ENCODE data around the gene SPATA9. TPM values are rescaled to one million over a fixed set of nuclear protein-coding genes. Genes with fewer than 3 reads are reported as not detected.
"Not testable (repeated sequence)": the region's sequence is repeated elsewhere in the genome, so short reads cannot be mapped to it uniquely, and the experiment has no call there.

Gene SPATA9
- total RNA-seq, 1 experiment from 2014 or later: 0.15 TPM

DNA sequence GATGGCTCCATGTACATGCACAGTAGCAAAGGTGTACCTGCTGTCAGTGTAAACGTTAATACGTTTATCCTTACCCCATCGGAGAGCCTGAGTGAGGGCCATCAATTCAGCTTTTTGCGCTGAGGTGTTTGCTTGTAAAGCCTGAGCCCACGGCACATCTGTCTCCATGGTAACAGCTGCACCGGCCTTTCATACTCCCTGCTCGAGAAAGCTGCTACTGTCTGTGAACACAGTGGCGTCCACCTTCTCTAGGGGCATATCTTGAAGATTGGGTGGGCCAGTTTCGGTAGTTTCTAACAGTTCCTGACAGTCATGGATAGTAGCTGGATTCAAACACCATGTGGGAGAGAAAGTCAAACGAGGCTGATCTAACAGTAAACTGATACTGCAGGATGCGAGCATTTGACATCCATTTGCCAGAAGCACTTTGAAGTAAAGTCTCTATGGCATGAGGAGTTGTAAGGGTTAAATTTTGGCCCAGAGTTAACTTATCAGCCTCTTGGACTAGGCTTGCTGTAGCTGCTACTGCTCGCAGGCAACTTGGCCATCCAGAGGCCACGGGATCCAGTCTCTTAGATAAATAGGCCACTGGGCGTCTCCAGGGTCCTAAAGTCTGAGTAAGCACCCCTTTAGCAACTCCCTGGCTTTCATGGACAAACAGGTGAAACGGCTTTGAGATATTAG, 27.3 kb upstream of the SPATA9 start:
- Histone ChIP-seq H3K27me3 (ENCODE audit: control insufficient read depth, insufficient read depth, low read length) (no peaks in the 10 kb centered on the region), H3K27ac (ENCODE audit: low read length) (peak overlapping the region; percentile 17; the same call in 1 of the 2 replicates), H3K4me3 (ENCODE audit: low read depth in 2 of 2, low read length in 2 of 2) (no peak overlapping the region), H3K4me1 (ENCODE audit: control insufficient read depth, insufficient read depth, low read length) (peaks cover 6% of the 10 kb centered on the region), H3K9me3 (ENCODE audit: control insufficient read depth, insufficient read depth, low read depth, low read length) (no peaks in the 10 kb centered on the region; the same call in 1 of the 2 replicates), H3K36me3 (ENCODE audit: control insufficient read depth, insufficient read depth, low read length) (no peaks in the 10 kb centered on the region)
- BruUV-seq (replicated peaks): no TSS peak
- TF ChIP-seq SIN3A (IDR thresholded peaks at IDR 0.05; ENCODE audit: borderline replicate concordance, insufficient read depth, low read depth, low read length): no peak
- no peak for TF ChIP-seq POLR2AphosphoS5 (IDR thresholded peaks at IDR 0.05; ENCODE audit: low read depth, low read length)
- TF ChIP-seq TCF7L2 (IDR thresholded peaks at IDR 0.05; ENCODE audit: low read depth, low read length): no peak
- no peak for TF ChIP-seq REST (IDR thresholded peaks at IDR 0.05; ENCODE audit: insufficient read depth in 1 of 2, low read depth in 2 of 2, low read length in 1 of 2)
- TF ChIP-seq CTCF (IDR thresholded peaks at IDR 0.05): no peak
- DNase-seq (ENCODE audit: low read depth, low spot score) (no peak), ATAC-seq (no peak)
- in situ Hi-C loops (cut with HindIII; ENCODE audit: low pct_unique_long_range_greater_than_20kb, low sequenced_read_pairs) (no loop called here), intact Hi-C loops (cut with micrococcal nuclease; ENCODE audit: unreplicated experiment) (no loop called here)
- POLR2A ChIA-PET: interaction anchor here (0.7 kb wide), 1 partner anchor 18 kb away, joined by 5 read pairs; no protein-coding TSS in a partner anchor
- CTCF ChIA-PET: no interaction called here

DNA sequence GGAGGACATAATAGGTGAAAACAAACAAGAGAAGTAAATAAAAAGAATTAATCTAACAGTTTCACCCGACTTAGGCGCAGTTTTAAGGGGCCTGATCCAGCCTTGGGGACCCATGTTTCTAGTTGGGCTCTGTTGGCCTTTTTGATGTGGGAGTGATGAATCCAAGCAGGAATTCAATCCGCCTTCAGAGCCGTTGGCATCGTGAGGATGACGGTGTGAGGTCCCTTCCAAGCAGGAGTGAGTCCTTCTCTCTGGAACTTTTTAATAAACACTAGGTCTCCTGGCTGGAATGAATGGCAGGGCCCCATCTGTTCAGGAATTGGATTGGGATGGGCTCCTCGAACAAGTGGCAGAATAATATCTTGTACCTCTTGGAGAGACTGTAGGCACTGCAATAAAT, 26.1 kb upstream of the SPATA9 start:
- H3K4me3 ChIP-seq (ENCODE audit: low read depth in 2 of 2, low read length in 2 of 2): no peak overlapping the region
- H3K27ac ChIP-seq (ENCODE audit: low read length): no peak overlapping the region
- ChIA-PET CTCF (no interaction called here), POLR2A (no interaction called here)
- no peaks in the 10 kb centered on the region for H3K36me3 ChIP-seq (ENCODE audit: control insufficient read depth, insufficient read depth, low read length)
- peaks cover 6% of the 10 kb centered on the region for H3K4me1 ChIP-seq (ENCODE audit: control insufficient read depth, insufficient read depth, low read length)
- H3K9me3 ChIP-seq (ENCODE audit: control insufficient read depth, insufficient read depth, low read depth, low read length): no peaks in the 10 kb centered on the region; the same call in 1 of the 2 replicates
- DNase-seq (ENCODE audit: low read depth, low spot score) (no peak), ATAC-seq (no peak)
- H3K27me3 ChIP-seq (ENCODE audit: control insufficient read depth, insufficient read depth, low read length): no peaks in the 10 kb centered on the region
- in situ Hi-C loops (cut with HindIII; ENCODE audit: low pct_unique_long_range_greater_than_20kb, low sequenced_read_pairs): no loop called here
- intact Hi-C loops (cut with micrococcal nuclease; ENCODE audit: unreplicated experiment): no loop called here
- no peak for TF ChIP-seq TCF7L2 (IDR thresholded peaks at IDR 0.05; ENCODE audit: low read depth, low read length)
- TF ChIP-seq REST (IDR thresholded peaks at IDR 0.05; ENCODE audit: insufficient read depth in 1 of 2, low read depth in 2 of 2, low read length in 1 of 2): no peak
- no peak for TF ChIP-seq POLR2AphosphoS5 (IDR thresholded peaks at IDR 0.05; ENCODE audit: low read depth, low read length)
- no peak for TF ChIP-seq SIN3A (IDR thresholded peaks at IDR 0.05; ENCODE audit: borderline replicate concordance, insufficient read depth, low read depth, low read length)
- TF ChIP-seq CTCF (IDR thresholded peaks at IDR 0.05): no peak
- no TSS peak for BruUV-seq (replicated peaks)

- CTCF ChIA-PET; POLR2A ChIA-PET; H3K27me3 ChIP-seq (ENCODE audit: control insufficient read depth, insufficient read depth, low read length); H3K27ac ChIP-seq (ENCODE audit: low read length); H3K4me1 ChIP-seq (ENCODE audit: control insufficient read depth, insufficient read depth, low read length); intact Hi-C loops (cut with micrococcal nuclease; ENCODE audit: unreplicated experiment); H3K4me3 ChIP-seq (ENCODE audit: low read depth in 2 of 2, low read length in 2 of 2); ATAC-seq; BruUV-seq (replicated peaks); in situ Hi-C loops (cut with HindIII; ENCODE audit: low pct_unique_long_range_greater_than_20kb, low sequenced_read_pairs); H3K36me3 ChIP-seq (ENCODE audit: control insufficient read depth, insufficient read depth, low read length); DNase-seq (ENCODE audit: low read depth, low spot score); H3K9me3 ChIP-seq (ENCODE audit: control insufficient read depth, insufficient read depth, low read depth, low read length): not testable (repeated sequence)
Measured at GRCh38 chr5:95707534-95708188, 24.9 kb upstream of the SPATA9 start.
